Measurements from ENCODE around the gene PHRF1.
A peak's percentile ranks its signal among the peaks of the same experiment; 100 is the strongest.

The PHRF1 gene

GRCh38 chr11:597166-597725 is 21.0 kb downstream of the PHRF1 start:
- no peak for DNase-seq (ENCODE audit: low spot score)

GRCh38 chr11:598005-598680 is 21.9 kb downstream of the PHRF1 start:
- no peak for DNase-seq (ENCODE audit: low spot score)

- no peak for DNase-seq (ENCODE audit: low spot score)
Measured at GRCh38 chr11:601573-602245, 25.4 kb downstream of the PHRF1 start.

- DNase-seq (ENCODE audit: low spot score), result no peak
Measured at GRCh38 chr11:603154-603553, 26.9 kb downstream of the PHRF1 start.

- DNase-seq (ENCODE audit: low spot score), result no peak
Measured at GRCh38 chr11:605286-606129, 29.2 kb downstream of the PHRF1 start.

GRCh38 chr11:606245-606644 is 30.0 kb downstream of the PHRF1 start:
- DNase-seq (ENCODE audit: low spot score), result no peak

GRCh38 chr11:607020-607780 is 30.9 kb downstream of the PHRF1 start:
- no peak for DNase-seq (ENCODE audit: low spot score)

DNA sequence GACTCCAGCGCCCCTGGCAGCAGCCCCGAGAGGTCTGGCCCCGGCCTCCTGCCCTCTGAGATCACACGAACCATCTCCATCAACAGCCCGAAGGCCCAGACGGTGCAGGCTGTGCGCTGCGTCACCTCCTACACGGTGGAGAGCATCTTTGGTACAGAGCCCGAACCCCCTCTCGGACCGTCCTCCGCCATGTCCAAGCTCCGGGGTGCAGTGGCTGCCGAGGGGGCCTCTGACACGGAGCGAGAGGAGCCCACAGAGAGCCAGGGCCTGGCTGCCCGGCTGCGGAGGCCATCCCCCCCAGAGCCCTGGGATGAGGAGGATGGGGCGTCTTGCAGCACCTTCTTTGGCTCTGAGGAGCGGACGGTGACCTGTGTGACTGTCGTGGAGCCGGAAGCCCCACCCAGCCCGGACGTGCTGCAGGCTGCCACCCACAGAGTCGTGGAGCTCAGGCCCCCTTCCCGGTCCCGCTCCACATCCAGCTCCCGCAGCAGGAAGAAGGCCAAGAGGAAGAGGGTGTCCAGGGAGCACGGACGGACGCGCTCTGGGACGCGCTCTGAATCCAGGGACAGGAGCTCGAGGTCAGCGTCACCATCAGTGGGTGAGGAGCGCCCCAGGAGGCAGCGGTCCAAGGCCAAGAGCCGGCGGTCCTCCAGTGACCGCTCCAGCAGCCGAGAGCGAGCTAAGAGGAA is 31.8 kb downstream of the PHRF1 start:
- DNase-seq (ENCODE audit: low spot score), result no peak

DNA sequence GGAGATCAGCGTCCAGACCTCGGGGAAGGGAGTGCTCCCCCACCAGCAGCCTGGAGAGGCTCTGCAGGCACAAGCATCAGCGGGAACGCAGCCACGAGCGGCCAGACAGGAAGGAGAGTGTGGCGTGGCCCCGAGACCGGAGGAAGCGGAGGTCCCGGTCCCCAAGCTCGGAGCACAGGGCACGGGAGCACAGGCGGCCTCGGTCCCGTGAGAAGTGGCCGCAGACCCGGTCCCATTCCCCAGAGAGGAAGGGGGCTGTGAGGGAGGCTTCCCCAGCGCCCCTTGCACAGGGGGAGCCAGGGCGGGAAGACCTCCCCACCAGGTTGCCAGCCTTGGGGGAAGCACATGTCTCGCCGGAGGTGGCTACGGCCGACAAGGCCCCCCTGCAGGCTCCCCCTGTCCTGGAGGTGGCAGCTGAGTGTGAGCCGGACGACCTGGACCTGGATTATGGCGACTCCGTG is 32.6 kb downstream of the PHRF1 start:
- no peak for DNase-seq (ENCODE audit: low spot score)

DNA sequence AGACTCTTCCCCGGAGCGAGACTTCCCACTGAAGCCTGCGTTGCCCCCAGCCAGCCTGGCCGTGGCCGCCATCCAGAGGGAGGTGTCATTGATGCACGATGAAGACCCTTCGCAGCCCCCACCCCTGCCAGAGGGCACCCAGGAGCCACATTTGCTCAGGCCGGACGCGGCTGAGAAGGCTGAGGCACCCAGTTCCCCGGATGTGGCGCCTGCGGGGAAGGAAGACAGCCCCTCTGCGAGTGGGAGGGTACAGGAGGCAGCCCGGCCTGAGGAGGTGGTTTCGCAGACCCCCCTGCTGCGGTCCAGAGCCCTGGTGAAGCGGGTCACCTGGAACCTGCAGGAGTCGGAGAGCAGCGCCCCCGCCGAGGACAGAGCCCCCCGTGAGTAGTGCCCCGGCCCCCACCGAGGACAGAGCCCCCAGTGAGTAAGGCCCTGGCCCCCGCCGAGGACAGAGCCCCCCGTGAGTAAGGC is 33.1 kb downstream of the PHRF1 start:
- DNase-seq (ENCODE audit: low spot score), result no peak

DNA sequence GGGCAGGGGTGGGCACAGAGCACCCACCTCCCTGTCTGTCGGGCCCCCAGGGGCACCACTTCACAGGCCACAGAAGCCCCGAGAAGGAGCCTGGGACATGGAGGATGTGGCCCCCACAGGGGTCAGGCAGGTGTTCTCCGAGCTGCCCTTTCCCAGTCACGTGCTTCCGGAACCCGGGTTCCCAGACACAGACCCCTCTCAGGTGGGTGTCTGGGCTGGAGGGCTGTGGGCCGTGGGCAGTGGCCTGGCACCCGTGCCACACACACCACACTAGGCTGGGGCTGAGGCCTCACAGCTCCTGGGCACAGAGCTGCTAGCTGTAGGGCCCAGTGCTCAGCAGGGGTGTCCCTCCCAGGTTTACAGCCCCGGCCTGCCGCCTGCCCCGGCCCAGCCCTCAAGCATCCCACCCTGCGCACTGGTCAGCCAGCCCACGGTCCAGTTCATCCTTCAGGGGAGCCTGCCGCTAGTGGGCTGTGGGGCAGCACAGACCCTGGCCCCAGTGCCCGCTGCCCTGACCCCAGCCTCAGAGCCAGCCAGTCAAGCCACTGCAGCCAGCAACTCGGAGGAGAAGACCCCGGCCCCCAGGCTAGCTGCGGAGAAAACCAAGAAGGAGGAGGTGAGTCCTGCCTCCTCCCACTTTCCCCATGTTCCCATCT is 34.0 kb downstream of the PHRF1 start:
- no peak for DNase-seq (ENCODE audit: low spot score)

GRCh38 chr11:611001-611996 is 35.0 kb downstream of the PHRF1 start:
- no peak for DNase-seq (ENCODE audit: low spot score)

GRCh38 chr11:612201-612960 is 36.1 kb downstream of the PHRF1 start:
- DNase-seq (ENCODE audit: low spot score), result no peak

DNA sequence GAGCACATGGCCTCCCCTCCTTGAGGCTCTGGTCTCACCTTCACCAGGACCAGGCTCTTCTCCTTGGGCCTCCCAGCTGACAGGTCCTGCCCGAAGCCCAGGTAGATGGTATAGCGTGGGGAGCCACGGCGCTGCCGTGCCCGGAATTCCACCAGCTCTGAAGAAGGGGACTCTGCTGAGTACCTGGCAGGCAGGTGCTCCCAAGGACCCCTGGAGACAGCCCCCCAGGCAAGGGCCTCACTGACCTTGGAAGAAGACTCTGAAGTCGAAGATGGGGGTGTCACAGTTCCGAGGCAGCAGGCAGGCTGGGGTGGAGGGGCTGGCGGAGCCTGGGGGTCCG is 36.7 kb downstream of the PHRF1 start:
- DNase-seq (ENCODE audit: low spot score), result no peak

- peak; percentile 60 for DNase-seq (ENCODE audit: low spot score)
Measured at GRCh38 chr11:613369-613968, 37.2 kb downstream of the PHRF1 start.

GRCh38 chr11:614021-614622 is 37.9 kb downstream of the PHRF1 start:
- DNase-seq (ENCODE audit: low spot score), result no peak

DNA sequence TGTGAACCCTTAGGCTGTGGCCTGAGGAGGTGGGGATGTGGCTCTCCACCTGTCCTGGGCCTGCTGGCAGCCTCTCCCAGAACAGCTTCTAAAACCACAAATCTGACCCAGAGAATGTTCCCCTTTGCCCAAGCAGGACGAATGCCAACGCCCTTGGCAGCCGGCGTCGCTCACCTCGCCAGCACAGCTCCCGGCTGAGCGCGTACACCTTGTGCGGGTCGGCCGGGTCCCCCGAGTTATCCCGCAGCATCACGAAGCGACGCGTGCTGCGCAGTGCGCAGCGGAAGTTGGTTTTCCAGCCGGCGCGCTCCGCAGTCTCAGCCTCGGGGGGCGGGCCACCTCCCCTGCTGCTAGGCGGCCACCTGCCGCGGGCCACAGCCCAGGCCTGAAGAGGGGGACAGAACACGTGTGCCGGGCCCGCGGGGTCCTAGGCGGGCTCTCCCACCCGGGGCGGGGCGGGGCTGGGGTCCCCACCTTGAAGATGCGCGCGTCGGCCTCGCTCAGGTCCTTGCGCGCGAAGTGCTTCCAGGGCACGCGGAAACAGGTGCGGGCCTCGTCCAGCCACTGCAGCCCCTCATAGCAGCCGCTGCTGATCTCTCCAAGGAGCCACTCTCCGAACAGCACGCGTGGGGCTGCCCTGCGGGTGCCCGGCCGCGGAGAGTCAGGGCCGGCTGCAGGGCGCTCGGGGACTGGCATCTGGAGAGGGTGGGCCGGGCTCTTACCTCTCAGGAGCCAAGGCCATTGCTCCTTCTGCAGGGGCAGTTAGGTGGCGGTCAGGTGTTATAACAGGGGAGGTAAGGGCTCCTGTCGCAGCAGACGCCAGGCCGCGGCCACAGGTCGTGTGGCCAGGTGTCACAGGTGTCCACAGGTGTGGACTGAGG is 38.6 kb downstream of the PHRF1 start:
- DNase-seq (ENCODE audit: low spot score), result no peak
